ENCODE results near the gene SPDYA. TPM values are rescaled to one million over a fixed set of nuclear protein-coding genes. Genes with fewer than 3 reads are reported as not detected.
A peak's percentile ranks its signal among the peaks of the same experiment; 100 is the strongest.
"Not testable (repeated sequence)": the region's sequence is repeated elsewhere in the genome, so short reads cannot be mapped to it uniquely, and the experiment has no call there.

The SPDYA gene
- 0.92 TPM for total RNA-seq
- long read RNA-seq, partial matches to known transcripts, result 0 of 5 reads
- long read RNA-seq, other reads (novel, unspliced or antisense), result 5 of 5 reads

DNA sequence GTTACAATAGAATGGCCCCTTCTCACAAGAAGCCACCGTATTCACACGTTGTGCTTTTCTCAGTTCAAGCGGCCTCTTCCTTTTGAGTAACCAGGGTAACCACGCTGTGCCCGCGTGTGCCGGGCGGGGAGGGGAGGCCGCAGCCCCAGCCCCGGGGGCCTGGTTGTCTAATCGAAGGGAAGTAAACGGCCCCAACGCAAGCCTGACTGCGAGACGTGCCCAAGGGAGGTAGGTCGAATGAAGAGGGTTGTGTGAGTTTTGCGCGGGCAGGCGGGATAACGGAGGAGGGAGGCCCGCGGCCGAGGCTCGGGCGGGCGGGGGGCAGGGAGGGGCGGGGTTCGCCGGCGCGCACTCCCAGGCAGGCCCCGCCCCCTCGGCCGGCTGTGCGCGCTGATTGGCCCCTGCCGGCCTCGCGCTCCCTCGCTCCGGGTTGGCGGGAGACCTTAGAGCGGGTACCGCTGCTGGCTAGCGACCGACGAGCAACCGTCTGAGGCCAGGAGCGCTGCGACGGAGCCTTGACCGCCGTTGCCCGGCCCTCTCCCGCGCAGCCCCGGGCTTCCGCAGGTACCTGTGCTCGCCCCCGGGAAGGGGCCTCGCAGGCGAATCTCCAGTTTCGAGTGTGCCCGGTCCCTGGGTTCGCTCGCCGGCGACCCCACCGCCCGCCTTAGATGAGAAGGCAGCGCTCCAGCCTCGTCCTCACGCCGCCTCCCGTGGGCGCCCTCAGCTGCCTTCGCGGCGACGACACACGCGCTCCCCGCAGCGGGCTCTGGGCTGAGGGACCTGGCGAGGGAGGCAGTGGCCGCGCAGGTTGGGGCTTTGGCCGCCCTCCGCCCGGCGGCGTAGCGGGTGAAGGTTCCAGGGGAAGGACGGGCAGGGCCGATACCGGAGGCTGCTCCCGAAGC is at the start of gene SPDYA:
SPDYA (plus strand) TSS at position 451 of the 902 bp plus-strand sequence. CDS start 5,181 bp downstream, outside the sequence.
- DNase-seq (ENCODE audit: low spot score), result peak; percentile 81
- intact Hi-C loops (cut with DNase I), result loop anchor here (10.0 kb wide), 1 partner anchor 216 kb away; no protein-coding TSS in a partner anchor

GRCh38 chr2:28761420-28761819 is 49.2 kb upstream of the SPDYA start:
- DNase-seq (ENCODE audit: low spot score), result no peak
- intact Hi-C loops (cut with DNase I), result no loop called here

- no peak for DNase-seq (ENCODE audit: low spot score)
- intact Hi-C loops (cut with DNase I), result no loop called here
Observed at GRCh38 chr2:28764909-28765711, 45.5 kb upstream of the SPDYA start.

GRCh38 chr2:28766070-28766469 is 44.6 kb upstream of the SPDYA start:
- intact Hi-C loops (cut with DNase I), result no loop called here

GRCh38 chr2:28767337-28767736 is 43.3 kb upstream of the SPDYA start:
- no peak for DNase-seq (ENCODE audit: low spot score)
- intact Hi-C loops (cut with DNase I), result no loop called here

More at GRCh38 chr2:28766070-28766469, 44.6 kb upstream of the SPDYA start:
- no peak for DNase-seq (ENCODE audit: low spot score)

DNA sequence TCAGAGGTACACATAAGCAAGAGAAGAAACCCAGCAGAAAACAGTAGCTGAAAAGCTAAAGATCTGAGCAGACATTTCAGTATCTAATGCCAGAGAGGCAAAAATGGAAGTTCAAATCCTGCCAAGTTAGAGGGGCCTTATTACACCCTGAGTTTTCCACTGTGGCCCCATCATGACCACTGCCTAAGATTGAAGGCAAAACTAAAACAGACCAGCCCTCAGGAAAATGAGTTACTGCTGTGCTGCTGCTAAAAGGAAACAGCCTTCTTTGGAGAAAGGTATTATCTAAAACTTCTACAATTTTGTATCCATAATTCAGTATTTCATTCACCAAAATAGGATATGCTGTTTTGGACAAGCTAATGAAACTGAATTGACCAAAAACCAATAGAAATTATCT is 42.2 kb upstream of the SPDYA start:
- intact Hi-C loops (cut with DNase I), result no loop called here
- no peak for DNase-seq (ENCODE audit: low spot score)

GRCh38 chr2:28768952-28769351 is 41.7 kb upstream of the SPDYA start:
- no peak for DNase-seq (ENCODE audit: low spot score)
- intact Hi-C loops (cut with DNase I), result no loop called here

- no peak for DNase-seq (ENCODE audit: low spot score)
- intact Hi-C loops (cut with DNase I), result no loop called here
Observed at GRCh38 chr2:28772351-28772750, 38.3 kb upstream of the SPDYA start.

DNA sequence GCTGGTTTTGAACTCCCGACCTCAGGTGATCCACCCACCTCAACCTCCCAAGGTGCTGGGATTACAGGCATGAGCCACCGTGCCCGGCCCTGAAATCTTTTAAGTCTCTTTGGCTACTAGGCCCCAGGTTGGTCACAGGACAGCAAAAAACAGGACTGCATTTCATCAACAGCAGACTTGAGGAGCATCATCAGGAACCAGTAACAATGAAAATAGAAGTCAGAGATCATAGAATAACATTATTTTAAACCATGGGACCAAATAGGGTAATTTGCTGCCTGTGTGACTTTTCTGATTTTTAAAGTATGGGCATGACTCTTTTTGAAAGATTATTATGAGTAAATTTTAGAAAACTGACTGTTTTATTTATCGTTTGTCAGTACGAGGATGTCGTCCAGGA is 34.2 kb upstream of the SPDYA start:
- intact Hi-C loops (cut with DNase I), result no loop called here
- no peak for DNase-seq (ENCODE audit: low spot score)

DNA sequence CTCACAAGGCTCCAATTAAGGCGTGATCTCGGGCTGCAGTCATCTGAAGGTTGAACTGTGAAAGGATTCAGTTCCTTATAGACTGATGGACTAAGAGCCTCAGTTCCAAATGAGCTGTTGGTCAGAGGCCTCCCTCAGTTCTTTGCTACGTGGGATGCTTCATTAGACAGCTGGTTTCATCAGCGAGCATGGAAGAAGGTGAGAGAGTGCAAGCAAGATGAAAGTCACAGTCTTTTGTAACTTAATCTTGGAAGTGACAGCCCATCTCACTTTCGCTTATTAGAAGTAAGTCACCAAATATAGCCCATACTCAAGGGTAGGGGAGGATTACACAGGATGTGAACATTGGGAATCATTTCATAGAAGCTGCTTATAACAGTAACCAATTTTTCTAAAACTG is 32.2 kb upstream of the SPDYA start:
- intact Hi-C loops (cut with DNase I), result no loop called here
- DNase-seq (ENCODE audit: low spot score), result no peak

DNA sequence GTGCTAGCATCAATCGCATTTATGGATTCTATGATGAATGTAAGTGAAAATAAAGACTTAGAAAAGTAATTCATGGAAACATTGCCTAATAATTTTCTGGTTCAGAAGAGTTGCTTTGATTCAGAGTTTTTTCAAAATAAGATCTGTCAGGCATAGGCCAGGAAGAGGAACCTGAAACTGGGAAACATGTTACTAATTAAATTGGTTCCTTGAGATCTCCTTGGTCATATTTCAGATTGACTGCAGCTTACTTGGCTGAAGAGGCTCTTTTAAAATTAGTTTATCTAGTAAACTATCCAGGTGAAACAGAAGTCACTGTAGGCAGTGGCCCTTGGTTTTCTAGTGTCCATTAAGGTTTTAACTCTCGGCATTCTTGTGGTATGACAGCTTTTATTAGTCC is 31.6 kb upstream of the SPDYA start:
- intact Hi-C loops (cut with DNase I), result no loop called here

GRCh38 chr2:28780496-28780895 is 30.1 kb upstream of the SPDYA start:
- intact Hi-C loops (cut with DNase I), result no loop called here
- no peak for DNase-seq (ENCODE audit: low spot score)

More for the DNA sequence above, 31.6 kb upstream of the SPDYA start:
- DNase-seq (ENCODE audit: low spot score), result no peak

- intact Hi-C loops (cut with DNase I), result no loop called here
- no peak for DNase-seq (ENCODE audit: low spot score)
Observed at GRCh38 chr2:28782423-28782822, 28.2 kb upstream of the SPDYA start.

GRCh38 chr2:28784570-28784969 is 26.1 kb upstream of the SPDYA start:
- DNase-seq (ENCODE audit: low spot score); intact Hi-C loops (cut with DNase I): not testable (repeated sequence)

- intact Hi-C loops (cut with DNase I), result no loop called here
- DNase-seq (ENCODE audit: low spot score), result no peak
Observed at GRCh38 chr2:28796620-28797019, 14.0 kb upstream of the SPDYA start.

GRCh38 chr2:28801726-28802125 is 8.9 kb upstream of the SPDYA start:
- DNase-seq (ENCODE audit: low spot score), result no peak
- intact Hi-C loops (cut with DNase I), result no loop called here

DNA sequence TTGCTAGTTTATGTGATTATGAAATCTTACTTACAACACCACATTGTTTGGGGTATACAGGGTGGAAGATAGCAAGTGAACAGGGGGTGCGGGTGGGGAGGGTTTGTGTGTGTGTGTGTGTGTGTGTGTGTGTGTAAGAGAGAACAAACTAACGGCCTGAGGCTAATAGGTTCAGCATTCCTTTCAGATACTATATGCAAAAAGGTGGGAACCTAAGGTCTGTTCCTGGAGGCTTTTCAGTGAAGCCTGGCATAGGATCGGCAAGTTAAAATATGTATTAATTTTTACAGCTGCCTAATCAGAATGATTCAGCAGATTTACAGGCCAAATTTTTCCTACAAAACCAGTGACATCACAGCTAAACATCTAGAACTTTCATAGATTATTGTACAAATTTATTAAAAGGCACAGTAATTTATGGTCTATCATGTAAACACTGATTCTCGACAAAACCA is 7.6 kb upstream of the SPDYA start:
- no peak for DNase-seq (ENCODE audit: low spot score)
- intact Hi-C loops (cut with DNase I), result no loop called here

DNA sequence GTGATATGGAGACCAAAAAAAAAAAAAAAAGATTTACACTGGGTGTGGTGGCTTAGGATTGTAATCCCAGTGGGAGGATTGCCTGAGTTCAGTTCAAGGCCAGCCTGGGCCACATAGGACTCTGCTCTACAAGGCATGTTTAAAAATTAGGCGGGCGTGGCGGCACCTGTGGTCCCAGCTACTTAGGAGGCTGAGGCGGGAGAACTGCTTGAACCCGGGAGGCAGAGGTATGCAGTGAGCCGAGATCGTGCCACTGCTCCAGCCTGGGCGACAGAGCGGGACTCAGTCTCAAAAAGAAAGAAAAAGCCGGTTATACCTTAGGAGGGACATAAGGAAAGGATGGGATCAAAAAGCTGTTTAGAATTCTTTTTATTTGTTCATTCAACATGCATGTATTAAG is 707 bp upstream of the SPDYA start:
- DNase-seq (ENCODE audit: low spot score), result no peak
- intact Hi-C loops (cut with DNase I), result loop anchor here (10.0 kb wide), 1 partner anchor 215 kb away; no protein-coding TSS in a partner anchor

DNA sequence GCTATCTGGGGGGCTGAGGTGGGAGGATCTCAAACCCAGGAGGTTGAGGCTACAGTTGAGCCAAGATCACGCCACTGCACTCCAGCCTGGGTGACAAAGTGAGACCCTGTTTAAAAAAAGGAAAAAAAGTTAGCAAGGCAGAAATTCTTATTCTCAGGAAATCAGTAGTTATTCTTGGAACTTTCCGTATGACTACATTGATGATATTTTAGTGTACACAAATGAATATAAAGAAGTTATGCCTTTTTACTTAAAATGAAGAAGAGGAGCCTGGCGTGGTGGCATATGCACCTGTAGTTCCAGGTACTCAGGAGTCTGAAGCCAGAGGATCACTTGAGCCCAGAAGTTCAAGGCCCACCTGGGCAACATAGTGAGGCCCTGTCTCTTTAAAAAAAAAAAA is 7.4 kb downstream of the SPDYA start:
- intact Hi-C loops (cut with DNase I), result loop anchor here (10.0 kb wide), 1 partner anchor 223 kb away; no protein-coding TSS in a partner anchor
- no peak for DNase-seq (ENCODE audit: low spot score)

DNA sequence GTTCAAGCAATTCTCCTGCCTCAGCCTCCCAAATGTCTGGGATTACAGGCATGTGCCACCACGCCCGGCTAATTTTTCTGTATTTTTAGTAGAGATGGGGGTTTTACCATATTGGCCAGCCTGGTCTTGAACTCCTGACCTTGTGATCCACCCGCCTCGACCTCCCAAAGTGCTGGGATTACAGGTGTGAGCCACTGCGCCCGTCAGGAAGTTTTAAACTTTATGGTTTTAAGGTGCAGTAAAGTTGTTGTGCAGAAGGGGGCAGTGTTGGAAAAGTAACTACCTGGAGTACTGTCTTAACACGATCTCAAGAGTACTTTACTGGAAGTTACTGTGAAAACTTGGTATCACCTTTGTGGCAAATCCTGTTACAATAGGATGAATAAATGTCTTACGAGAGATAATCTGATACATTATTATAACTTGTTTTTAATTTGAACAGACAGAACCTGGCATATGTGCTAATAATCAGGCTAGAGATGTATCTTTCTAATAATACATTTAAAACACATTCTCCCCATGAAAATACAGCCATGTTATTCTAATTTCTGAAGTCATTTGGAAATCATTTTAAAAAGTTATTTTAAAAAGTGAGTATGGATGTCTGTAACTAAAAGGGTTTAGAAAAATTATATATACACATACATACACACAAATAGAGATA is 10.8 kb downstream of the SPDYA start:
- intact Hi-C loops (cut with DNase I), result loop anchor here (5.0 to 10.0 kb wide), 2 partner anchors 254 to 373 kb away; no protein-coding TSS in a partner anchor
- no peak for DNase-seq (ENCODE audit: low spot score)
